SK-N-SH treated with all-trans-retinoic acid at 6 μM for 48 hours (cell line): ENCODE results near the gene FAM200A.

Source experiments
- BACH2 ChIP-seq: fragments of 250-450 bp; sonication (Bioruptor Pico); IDR thresholded peaks from 2 replicates; pipeline ENCODE4 v1.9.0; 2021; ENCODE audit warnings: mild to moderate bottlenecking, borderline replicate concordance
- CREB5 ChIP-seq: fragments of 250-450 bp; sonication (Bioruptor Pico); IDR thresholded peaks from 2 replicates; pipeline ENCODE4 v1.5.1; 2020; ENCODE audit warnings: low read depth, mild to moderate bottlenecking, moderate library complexity
- CSRNP3 ChIP-seq: fragments of 250-450 bp; sonication (Bioruptor Pico); IDR thresholded peaks from 2 replicates; pipeline ENCODE4 v1.5.1; 2021; ENCODE audit warnings: mild to moderate bottlenecking, moderate library complexity
- ESRRG ChIP-seq: fragments of 250-450 bp; sonication (Bioruptor Pico); IDR thresholded peaks from 2 replicates; pipeline ENCODE4 v1.6.1; 2021; ENCODE audit warnings: mild to moderate bottlenecking
- PATZ1 ChIP-seq: fragments of 250-450 bp; sonication (Bioruptor Pico); IDR thresholded peaks from 2 replicates; pipeline ENCODE4 v1.8.0; 2020; ENCODE audit warnings: mild to moderate bottlenecking, moderate library complexity, borderline replicate concordance
- PPARA ChIP-seq: fragments of 250-450 bp; sonication (Bioruptor Pico); IDR thresholded peaks from 2 replicates; pipeline ENCODE4 v1.5.0; 2020; ENCODE audit warnings: mild to moderate bottlenecking, borderline replicate concordance
- SNAI2 ChIP-seq: fragments of 250-450 bp; sonication (Bioruptor Pico); IDR thresholded peaks from 2 replicates; pipeline ENCODE4 v1.5.0; 2020; ENCODE audit warnings: mild to moderate bottlenecking, moderate library complexity
- TCF4 ChIP-seq: fragments of 250-450 bp; sonication (Bioruptor Pico); IDR thresholded peaks from 2 replicates; pipeline ENCODE4 v1.8.0; 2021; ENCODE audit warnings: mild to moderate bottlenecking, moderate library complexity, borderline replicate concordance
- ZC3H10 ChIP-seq: fragments of 250-450 bp; sonication (Bioruptor Pico); IDR thresholded peaks from 2 replicates; pipeline ENCODE4 v1.5.1; 2021; ENCODE audit warnings: mild to moderate bottlenecking, moderate library complexity
- ZFP3 ChIP-seq: fragments of 250-450 bp; sonication (Bioruptor Pico); IDR thresholded peaks from 2 replicates; pipeline ENCODE4 v1.5.0; 2020; ENCODE audit warnings: mild to moderate bottlenecking, moderate library complexity
- ZFP30 ChIP-seq: fragments of 450-650 bp; formaldehyde crosslinking; IDR thresholded peaks from 2 replicates; pipeline ENCODE4 v1.5.0; 2022; ENCODE audit warnings: mild to moderate bottlenecking, moderate library complexity
- ZNF70 ChIP-seq: fragments of 450-650 bp; formaldehyde crosslinking; IDR thresholded peaks from 2 replicates; pipeline ENCODE4 v1.5.0; 2020; ENCODE audit warnings: mild to moderate bottlenecking, moderate library complexity
- ZNF8 ChIP-seq: fragments of 450-650 bp; formaldehyde crosslinking; IDR thresholded peaks from 2 replicates; pipeline ENCODE4 v1.5.0; 2020; ENCODE audit warnings: mild to moderate bottlenecking, moderate library complexity

GRCh38 chr7:99539213-99539811 lies 12.6 kb downstream of the FAM200A start:
- no peak for TF ChIP-seq SNAI2 (CRISPR knock-in tag)
- TF ChIP-seq PATZ1 (CRISPR knock-in tag) = no peak
- no peak for TF ChIP-seq ESRRG (CRISPR knock-in tag)
- no peak for TF ChIP-seq ZNF8 (CRISPR knock-in tag)
- no peak for TF ChIP-seq ZFP30
- TF ChIP-seq CSRNP3 (CRISPR knock-in tag) = no peak
- no peak for TF ChIP-seq BACH2 (CRISPR knock-in tag)
- no peak for TF ChIP-seq ZFP3 (CRISPR knock-in tag)
- no peak for TF ChIP-seq CREB5 (CRISPR knock-in tag)
- TF ChIP-seq ZNF70 (CRISPR knock-in tag) = no peak
- TF ChIP-seq PPARA = no peak
- TF ChIP-seq TCF4 (CRISPR knock-in tag) = no peak
- no peak for TF ChIP-seq ZC3H10 (CRISPR knock-in tag)
